HG03558 (cell line): ENCODE measurements around the gene DUS1L.
"Not testable (repeated sequence)": the region's sequence is repeated elsewhere in the genome, so short reads cannot be mapped to it uniquely, and the experiment has no call there.

Experiments used
- ATAC-seq: cut with Tn5 transposase; IDR thresholded peaks from one replicate; pipeline ENCODE4 v1.9.1; 2021; ENCODE audit warnings: moderate number of reproducible peaks; ENCODE audit not compliant: unreplicated experiment; ENCODE audit errors: extremely low read depth

Gene DUS1L

GRCh38 chr17:82046903-82047302 is 18.7 kb downstream of the DUS1L start:
- ATAC-seq: no peak

GRCh38 chr17:82045936-82046484 is 19.6 kb downstream of the DUS1L start:
- ATAC-seq: no peak

- ATAC-seq: no peak
Observed at GRCh38 chr17:82043507-82043906, 22.1 kb downstream of the DUS1L start.

- no peak for ATAC-seq
Observed at GRCh38 chr17:82042649-82043048, 23.0 kb downstream of the DUS1L start.

GRCh38 chr17:82041144-82041814 is 24.3 kb downstream of the DUS1L start:
- ATAC-seq: no peak

GRCh38 chr17:82039695-82040299 is 25.8 kb downstream of the DUS1L start:
- ATAC-seq: no peak

GRCh38 chr17:82038796-82039409 is 26.7 kb downstream of the DUS1L start:
- ATAC-seq: not testable (repeated sequence)

- no peak for ATAC-seq
Observed at GRCh38 chr17:82037889-82038195, 27.8 kb downstream of the DUS1L start.

GRCh38 chr17:82037092-82037888 is 28.3 kb downstream of the DUS1L start, which contains the start of gene DCXR:
DCXR (minus strand) TSS chr17:82037697; CDS start chr17:82037682, 15 bp downstream.
- ATAC-seq: peak; percentile 54

GRCh38 chr17:82036634-82037091 is 28.9 kb downstream of the DUS1L start:
- no peak for ATAC-seq

- no peak for ATAC-seq
Observed at GRCh38 chr17:82035956-82036633, 29.5 kb downstream of the DUS1L start.

- no peak for ATAC-seq
Observed at GRCh38 chr17:82035488-82035887, 30.1 kb downstream of the DUS1L start.

- no peak for ATAC-seq
Observed at GRCh38 chr17:82034371-82035011, 31.1 kb downstream of the DUS1L start.

- ATAC-seq: no peak
Observed at GRCh38 chr17:82033359-82034085, 32.1 kb downstream of the DUS1L start.

GRCh38 chr17:82031885-82032627 is 33.5 kb downstream of the DUS1L start:
- ATAC-seq: no peak

- ATAC-seq: no peak
Observed at GRCh38 chr17:82031303-82031884, 34.2 kb downstream of the DUS1L start, which contains the start of gene RAC3. RAC3 (plus strand) TSS chr17:82031678; CDS start chr17:82031762, 84 bp downstream.

- ATAC-seq: no peak
Observed at GRCh38 chr17:82030470-82031302, 34.9 kb downstream of the DUS1L start.
